CD4-positive, alpha-beta T cell treated with Interleukin-6 for 4 hours (primary cell): ENCODE measurements around the gene CATSPERZ.

ENCODE experiments used
- DNase-seq: peaks from one replicate; pipeline ENCODE4 v3.0.0-alpha.2; 2020; ENCODE audit warnings: mixed read lengths

CATSPERZ gene

GRCh38 chr11:64264371-64264852, 35.7 kb upstream of the CATSPERZ start:
- DNase-seq, result no peak

- DNase-seq, result no peak
Measured at GRCh38 chr11:64265176-64266160, 34.7 kb upstream of the CATSPERZ start.

GRCh38 chr11:64266339-64266738, 33.8 kb upstream of the CATSPERZ start:
- DNase-seq, result no peak

- DNase-seq, result no peak
Measured at GRCh38 chr11:64267207-64267945, 32.8 kb upstream of the CATSPERZ start.

GRCh38 chr11:64268025-64268892, 31.9 kb upstream of the CATSPERZ start:
- DNase-seq, result no peak

GRCh38 chr11:64268893-64269539, 31.1 kb upstream of the CATSPERZ start:
- peak; percentile 48 for DNase-seq

GRCh38 chr11:64269540-64270220, 30.5 kb upstream of the CATSPERZ start:
- DNase-seq, result peak; percentile 98

GRCh38 chr11:64275031-64275800, 24.9 kb upstream of the CATSPERZ start:
- DNase-seq, result no peak

- DNase-seq, result no peak
Measured at GRCh38 chr11:64275841-64276240, 24.3 kb upstream of the CATSPERZ start.

GRCh38 chr11:64276653-64277431, 23.3 kb upstream of the CATSPERZ start:
- DNase-seq, result no peak

- no peak for DNase-seq
Measured at GRCh38 chr11:64278576-64279190, 21.5 kb upstream of the CATSPERZ start.

GRCh38 chr11:64281957-64282770, 18.0 kb upstream of the CATSPERZ start:
- no peak for DNase-seq

- DNase-seq, result no peak
Measured at GRCh38 chr11:64283092-64283491, 17.1 kb upstream of the CATSPERZ start.

GRCh38 chr11:64284048-64284961, 15.9 kb upstream of the CATSPERZ start, which contains the start of gene BAD:
TSS of gene BAD (minus strand) at chr11:64284665. CDS start at chr11:64284368, 297 bp downstream.
- peak; percentile 94 for DNase-seq

- DNase-seq, result peak; percentile 94
Measured at GRCh38 chr11:64284962-64285884, 14.9 kb upstream of the CATSPERZ start, which contains the start of gene GPR137. TSS of gene GPR137 (plus strand) at chr11:64285848. CDS start at chr11:64286525, 677 bp downstream.
